Measurements from ENCODE around the gene ZKSCAN1.

The ZKSCAN1 gene

DNA sequence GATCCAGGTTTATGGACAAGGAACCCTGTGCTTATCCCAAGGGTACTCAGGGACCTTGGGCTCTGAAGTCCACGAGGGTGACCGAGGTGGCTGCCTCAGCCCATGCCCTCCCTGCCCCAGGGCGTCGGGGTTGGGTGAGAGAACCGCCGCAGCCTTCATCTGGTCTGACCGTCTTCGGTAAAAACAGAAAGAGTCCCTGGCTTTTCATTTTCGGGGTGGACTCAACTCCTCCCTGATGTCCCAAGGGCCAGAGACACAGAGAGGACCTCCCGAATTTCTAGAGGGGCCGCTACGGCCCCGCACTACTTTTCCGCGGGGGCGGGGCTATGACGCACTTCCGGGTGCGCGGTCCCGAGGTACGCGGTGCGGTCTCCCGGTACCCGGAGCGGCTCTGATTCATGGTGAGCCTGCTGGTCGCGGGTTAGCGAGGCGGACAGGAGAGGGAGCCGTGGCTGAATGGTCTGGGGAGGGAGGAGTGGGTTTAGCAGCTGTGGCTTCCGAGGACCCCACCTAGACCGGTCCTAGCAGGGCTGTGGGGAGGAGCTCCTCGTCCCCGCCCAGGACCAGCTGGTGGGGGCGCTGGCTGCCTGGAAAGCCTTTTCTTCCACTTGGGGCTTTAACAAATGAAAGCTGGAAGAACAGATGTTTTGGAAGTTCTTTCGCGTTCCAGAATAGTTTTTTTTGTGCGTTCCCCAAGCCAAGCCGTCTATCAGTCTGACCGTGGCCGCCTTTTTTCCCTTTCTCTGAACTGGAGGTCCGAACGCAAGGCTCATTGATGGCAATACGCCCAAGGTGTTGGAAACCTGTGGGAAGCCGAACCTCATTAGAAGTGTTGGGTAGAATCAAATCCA is 34.3 kb downstream of the ZKSCAN1 start, which contains the start of gene ZSCAN21:
TSS of gene ZSCAN21 (plus strand) at position 334 of the 851 bp plus-strand sequence. CDS start 7,233 bp downstream, outside the sequence.
- Histone ChIP-seq H3K4me3 (ENCODE audit: low read depth in 1 of 2, low read length in 1 of 2) (peak within 1 kb of the TSS; percentile 81 to 98), H3K27me3 (no peaks in the 10 kb centered on the region), H3K27ac (peak within 1 kb of the TSS; percentile 82), H3K36me3 (no peaks in the 10 kb centered on the region), H3K9me3 (no peaks in the 10 kb centered on the region), H3K4me1 (ENCODE audit: control insufficient read depth in 1 of 2, insufficient read depth in 1 of 2, low read depth in 1 of 2, low read length in 1 of 2) (peaks cover 9 to 11% of the 10 kb centered on the region in 2 experiments)
- TF ChIP-seq, protein P1, sequence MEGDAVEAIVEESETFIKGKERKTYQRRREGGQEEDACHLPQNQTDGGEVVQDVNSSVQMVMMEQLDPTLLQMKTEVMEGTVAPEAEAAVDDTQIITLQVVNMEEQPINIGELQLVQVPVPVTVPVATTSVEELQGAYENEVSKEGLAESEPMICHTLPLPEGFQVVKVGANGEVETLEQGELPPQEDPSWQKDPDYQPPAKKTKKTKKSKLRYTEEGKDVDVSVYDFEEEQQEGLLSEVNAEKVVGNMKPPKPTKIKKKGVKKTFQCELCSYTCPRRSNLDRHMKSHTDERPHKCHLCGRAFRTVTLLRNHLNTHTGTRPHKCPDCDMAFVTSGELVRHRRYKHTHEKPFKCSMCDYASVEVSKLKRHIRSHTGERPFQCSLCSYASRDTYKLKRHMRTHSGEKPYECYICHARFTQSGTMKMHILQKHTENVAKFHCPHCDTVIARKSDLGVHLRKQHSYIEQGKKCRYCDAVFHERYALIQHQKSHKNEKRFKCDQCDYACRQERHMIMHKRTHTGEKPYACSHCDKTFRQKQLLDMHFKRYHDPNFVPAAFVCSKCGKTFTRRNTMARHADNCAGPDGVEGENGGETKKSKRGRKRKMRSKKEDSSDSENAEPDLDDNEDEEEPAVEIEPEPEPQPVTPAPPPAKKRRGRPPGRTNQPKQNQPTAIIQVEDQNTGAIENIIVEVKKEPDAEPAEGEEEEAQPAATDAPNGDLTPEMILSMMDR (IDR thresholded peaks at IDR 0.05) = peak; percentile 38

DNA sequence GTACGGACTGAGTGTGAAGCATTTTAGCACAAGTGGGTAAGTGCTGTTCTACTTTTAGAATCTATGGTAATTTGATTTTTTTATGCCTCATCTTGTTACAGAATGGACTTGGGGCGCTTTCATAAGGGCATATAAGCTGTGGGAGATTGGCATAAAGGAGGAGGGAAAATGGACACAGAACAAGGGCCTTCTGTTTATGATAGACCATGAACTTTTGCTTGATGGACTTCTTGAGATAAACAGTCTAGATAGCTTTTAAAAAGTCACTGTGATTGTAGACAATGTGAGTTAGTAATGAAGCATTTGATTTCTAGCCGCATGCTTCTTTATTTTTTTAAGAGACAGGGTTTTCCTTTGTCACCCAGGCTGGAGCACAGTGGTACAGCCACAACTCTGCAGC is 36.2 kb downstream of the ZKSCAN1 start:
- TF ChIP-seq, protein P1 (IDR thresholded peaks at IDR 0.05) = no peak
- Histone ChIP-seq H3K4me1 (ENCODE audit: control insufficient read depth in 1 of 2, insufficient read depth in 1 of 2, low read depth in 1 of 2, low read length in 1 of 2) (peaks cover 9 to 11% of the 10 kb centered on the region in 2 experiments), H3K27me3 (no peaks in the 10 kb centered on the region), H3K9me3 (no peaks in the 10 kb centered on the region), H3K36me3 (no peaks in the 10 kb centered on the region), H3K4me3 (ENCODE audit: low read depth in 1 of 2, low read length in 1 of 2) (no peak overlapping the region), H3K27ac (no peak overlapping the region)

DNA sequence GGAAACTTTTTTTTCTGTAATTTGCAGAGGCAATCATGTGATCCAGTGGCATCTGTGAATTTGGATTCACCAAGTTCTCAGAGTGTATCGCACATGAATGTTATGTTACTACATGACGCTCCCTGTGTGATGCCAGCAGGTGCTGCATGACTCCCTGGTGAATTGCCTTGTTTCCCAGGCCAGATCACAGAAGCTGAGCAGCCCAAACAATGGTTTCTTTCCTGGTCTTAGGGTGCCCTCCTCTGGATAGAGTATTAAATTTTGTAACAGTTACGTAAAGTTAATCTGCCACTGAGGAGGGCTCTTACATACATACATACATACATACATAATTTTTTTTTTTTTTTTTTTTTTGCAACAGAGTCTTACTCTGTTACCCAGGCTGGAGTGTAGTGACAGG is 37.8 kb downstream of the ZKSCAN1 start:
- Histone ChIP-seq H3K36me3 (peaks cover 14% of the 10 kb centered on the region), H3K27me3 (no peaks in the 10 kb centered on the region), H3K27ac (no peak overlapping the region), H3K4me3 (ENCODE audit: low read depth in 1 of 2, low read length in 1 of 2) (no peak overlapping the region), H3K4me1 (ENCODE audit: control insufficient read depth in 1 of 2, insufficient read depth in 1 of 2, low read depth in 1 of 2, low read length in 1 of 2) (peaks cover 9 to 11% of the 10 kb centered on the region in 2 experiments), H3K9me3 (no peaks in the 10 kb centered on the region)
- TF ChIP-seq, protein P1 (IDR thresholded peaks at IDR 0.05) = no peak

DNA sequence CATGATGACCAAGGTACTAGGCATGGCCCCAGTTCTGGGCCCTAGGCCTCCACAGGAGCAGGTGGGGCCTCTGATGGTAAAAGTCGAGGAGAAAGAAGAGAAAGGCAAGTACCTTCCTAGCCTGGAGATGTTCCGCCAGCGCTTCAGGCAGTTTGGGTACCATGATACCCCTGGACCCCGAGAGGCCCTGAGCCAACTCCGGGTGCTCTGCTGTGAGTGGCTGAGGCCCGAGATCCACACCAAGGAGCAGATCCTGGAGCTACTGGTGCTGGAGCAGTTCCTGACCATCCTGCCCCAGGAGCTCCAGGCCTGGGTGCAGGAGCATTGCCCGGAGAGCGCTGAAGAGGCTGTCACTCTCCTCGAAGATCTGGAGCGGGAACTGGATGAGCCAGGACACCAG is 41.6 kb downstream of the ZKSCAN1 start:
- H3K4me3 ChIP-seq (ENCODE audit: low read depth in 1 of 2, low read length in 1 of 2) = no peak overlapping the region

DNA sequence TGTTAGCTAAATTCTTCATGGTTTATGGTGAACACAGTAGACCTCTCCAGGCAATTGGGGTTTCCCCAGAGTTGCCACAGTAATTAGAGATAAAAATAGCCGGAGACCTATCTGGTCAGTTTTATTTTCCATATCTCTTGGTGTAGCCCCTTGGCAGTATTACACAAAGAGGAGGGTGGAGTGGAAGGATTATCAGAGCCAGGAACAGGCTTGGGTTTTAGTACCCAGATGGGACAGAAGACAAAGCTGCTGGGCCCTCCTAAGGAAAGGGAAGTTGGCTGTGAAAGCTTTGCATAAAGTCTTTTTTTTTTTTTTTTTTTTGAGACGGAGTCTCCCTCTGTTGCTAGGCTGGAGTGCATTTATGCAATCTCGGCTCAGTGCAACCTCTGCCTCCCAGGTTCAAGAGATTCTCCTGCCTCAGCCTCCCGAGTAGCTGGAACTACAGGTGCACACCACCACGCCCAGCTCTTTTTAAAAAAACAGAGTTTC is 43.9 kb downstream of the ZKSCAN1 start:
- H3K27me3 ChIP-seq = no peaks in the 10 kb centered on the region
- H3K36me3 ChIP-seq = peaks cover 57% of the 10 kb centered on the region
- no peaks in the 10 kb centered on the region for H3K4me1 ChIP-seq (ENCODE audit: control insufficient read depth in 1 of 2, insufficient read depth in 1 of 2, low read depth in 1 of 2, low read length in 1 of 2)
- no peaks in the 10 kb centered on the region for H3K9me3 ChIP-seq
- no peak overlapping the region for H3K4me3 ChIP-seq (ENCODE audit: low read depth in 1 of 2, low read length in 1 of 2)
- TF ChIP-seq, protein P1 (IDR thresholded peaks at IDR 0.05) = no peak
- H3K27ac ChIP-seq = no peak overlapping the region

More for the DNA sequence above, 41.6 kb downstream of the ZKSCAN1 start:
- H3K36me3 ChIP-seq = peaks cover 40% of the 10 kb centered on the region
- no peaks in the 10 kb centered on the region for H3K9me3 ChIP-seq
- no peaks in the 10 kb centered on the region for H3K4me1 ChIP-seq (ENCODE audit: control insufficient read depth in 1 of 2, insufficient read depth in 1 of 2, low read depth in 1 of 2, low read length in 1 of 2)
- no peaks in the 10 kb centered on the region for H3K27me3 ChIP-seq
- no peak overlapping the region for H3K27ac ChIP-seq
- TF ChIP-seq, protein P1 (IDR thresholded peaks at IDR 0.05) = no peak
